ENCODE data around the gene PRRT1.
"Not testable (repeated sequence)": the region's sequence is repeated elsewhere in the genome, so short reads cannot be mapped to it uniquely, and the experiment has no call there.

Gene PRRT1

GRCh38 chr6:32193096-32193495 is 41.4 kb upstream of the PRRT1 start:
- Histone ChIP-seq H3K27ac (ENCODE audit: low read length) (peak overlapping the region; percentile 31), H3K4me1 (ENCODE audit: control insufficient read depth, insufficient read depth, low read length) (peaks cover 55% of the 10 kb centered on the region), H3K4me3 (ENCODE audit: low read length in 2 of 2) (peak overlapping the region in 1 of 2 donors; percentile 15)
- not testable (repeated sequence) for H3K9me3 ChIP-seq (ENCODE audit: control insufficient read depth in 2 of 2, low read length in 2 of 2); H3K36me3 ChIP-seq (ENCODE audit: control insufficient read depth in 2 of 2, insufficient read depth in 2 of 2, low read length in 2 of 2); H3K27me3 ChIP-seq (ENCODE audit: control insufficient read depth in 1 of 2, insufficient read depth in 2 of 2, low read length in 2 of 2); H3K9ac ChIP-seq (ENCODE audit: low read length in 2 of 2)

- peak within 1 kb of the TSS in 1 of 2 donors; percentile 55 for H3K4me3 ChIP-seq (ENCODE audit: low read length in 2 of 2)
- peaks cover 0 to 4% of the 10 kb centered on the region in 2 donors for H3K36me3 ChIP-seq (ENCODE audit: control insufficient read depth in 2 of 2, insufficient read depth in 2 of 2, low read length in 2 of 2)
- peak within 1 kb of the TSS; percentile 98 for H3K27ac ChIP-seq (ENCODE audit: low read length)
- peak within 1 kb of the TSS; percentile 36 to 92 for H3K9ac ChIP-seq (ENCODE audit: low read length in 2 of 2)
- H3K27me3 ChIP-seq (ENCODE audit: control insufficient read depth in 1 of 2, insufficient read depth in 2 of 2, low read length in 2 of 2) = no peaks in the 10 kb centered on the region
- peaks cover 60% of the 10 kb centered on the region for H3K4me1 ChIP-seq (ENCODE audit: control insufficient read depth, insufficient read depth, low read length)
- H3K9me3 ChIP-seq (ENCODE audit: control insufficient read depth in 2 of 2, low read length in 2 of 2) = no peaks in the 10 kb centered on the region
Observed at GRCh38 chr6:32192608-32193039, 40.9 kb upstream of the PRRT1 start, which contains the start of gene GPSM3. Gene GPSM3, minus strand, starts transcription at chr6:32192643. Its CDS starts 130 bp downstream, at chr6:32192513.

GRCh38 chr6:32191696-32192607 is 40.2 kb upstream of the PRRT1 start:
- Histone ChIP-seq H3K4me3 (ENCODE audit: low read length in 2 of 2) (peak overlapping the region in 1 of 2 donors; percentile 55), H3K9me3 (ENCODE audit: control insufficient read depth in 2 of 2, low read length in 2 of 2) (no peaks in the 10 kb centered on the region), H3K27me3 (ENCODE audit: control insufficient read depth in 1 of 2, insufficient read depth in 2 of 2, low read length in 2 of 2) (no peaks in the 10 kb centered on the region), H3K9ac (ENCODE audit: low read length in 2 of 2) (peak overlapping the region; percentile 36 to 92), H3K27ac (ENCODE audit: low read length) (peak overlapping the region; percentile 98), H3K36me3 (ENCODE audit: control insufficient read depth in 2 of 2, insufficient read depth in 2 of 2, low read length in 2 of 2) (peaks cover 1 to 11% of the 10 kb centered on the region in 2 donors), H3K4me1 (ENCODE audit: control insufficient read depth, insufficient read depth, low read length) (peaks cover 61% of the 10 kb centered on the region)

- no peaks in the 10 kb centered on the region for H3K9me3 ChIP-seq (ENCODE audit: control insufficient read depth in 2 of 2, low read length in 2 of 2)
- peaks cover 6 to 17% of the 10 kb centered on the region in 2 donors for H3K36me3 ChIP-seq (ENCODE audit: control insufficient read depth in 2 of 2, insufficient read depth in 2 of 2, low read length in 2 of 2)
- peak overlapping the region; percentile 92 to 94 for H3K9ac ChIP-seq (ENCODE audit: low read length in 2 of 2)
- H3K27ac ChIP-seq (ENCODE audit: low read length) = peak overlapping the region; percentile 98
- H3K4me1 ChIP-seq (ENCODE audit: control insufficient read depth, insufficient read depth, low read length) = peaks cover 59% of the 10 kb centered on the region
- no peaks in the 10 kb centered on the region for H3K27me3 ChIP-seq (ENCODE audit: control insufficient read depth in 1 of 2, insufficient read depth in 2 of 2, low read length in 2 of 2)
- peak overlapping the region; percentile 49 to 80 for H3K4me3 ChIP-seq (ENCODE audit: low read length in 2 of 2)
Observed at GRCh38 chr6:32190911-32191677, 39.4 kb upstream of the PRRT1 start.

GRCh38 chr6:32190054-32190851 is 38.5 kb upstream of the PRRT1 start, which contains the start of gene PBX2:
Gene PBX2, minus strand, starts transcription at chr6:32190202. Its CDS starts 287 bp downstream, at chr6:32189915.
- H3K9ac ChIP-seq (ENCODE audit: low read length in 2 of 2) = peak within 1 kb of the TSS; percentile 92 to 94
- peaks cover 6 to 17% of the 10 kb centered on the region in 2 donors for H3K36me3 ChIP-seq (ENCODE audit: control insufficient read depth in 2 of 2, insufficient read depth in 2 of 2, low read length in 2 of 2)
- H3K4me3 ChIP-seq (ENCODE audit: low read length in 2 of 2) = peak within 1 kb of the TSS; percentile 80 to 85
- no peaks in the 10 kb centered on the region for H3K27me3 ChIP-seq (ENCODE audit: control insufficient read depth in 1 of 2, insufficient read depth in 2 of 2, low read length in 2 of 2)
- H3K4me1 ChIP-seq (ENCODE audit: control insufficient read depth, insufficient read depth, low read length) = peaks cover 58% of the 10 kb centered on the region
- no peaks in the 10 kb centered on the region for H3K9me3 ChIP-seq (ENCODE audit: control insufficient read depth in 2 of 2, low read length in 2 of 2)
- H3K27ac ChIP-seq (ENCODE audit: low read length) = peak within 1 kb of the TSS; percentile 98

- H3K4me3 ChIP-seq (ENCODE audit: low read length in 2 of 2) = peak overlapping the region; percentile 80 to 85
- H3K9ac ChIP-seq (ENCODE audit: low read length in 2 of 2) = peak overlapping the region; percentile 84 to 92
- peaks cover 6 to 17% of the 10 kb centered on the region in 2 donors for H3K36me3 ChIP-seq (ENCODE audit: control insufficient read depth in 2 of 2, insufficient read depth in 2 of 2, low read length in 2 of 2)
- peak overlapping the region; percentile 98 for H3K27ac ChIP-seq (ENCODE audit: low read length)
- no peaks in the 10 kb centered on the region for H3K9me3 ChIP-seq (ENCODE audit: control insufficient read depth in 2 of 2, low read length in 2 of 2)
- H3K27me3 ChIP-seq (ENCODE audit: control insufficient read depth in 1 of 2, insufficient read depth in 2 of 2, low read length in 2 of 2) = no peaks in the 10 kb centered on the region
- peaks cover 54% of the 10 kb centered on the region for H3K4me1 ChIP-seq (ENCODE audit: control insufficient read depth, insufficient read depth, low read length)
Observed at GRCh38 chr6:32189742-32190053, 38.0 kb upstream of the PRRT1 start.

GRCh38 chr6:32189069-32189741 is 37.5 kb upstream of the PRRT1 start:
- Histone ChIP-seq H3K36me3 (ENCODE audit: control insufficient read depth in 2 of 2, insufficient read depth in 2 of 2, low read length in 2 of 2) (peaks cover 6 to 17% of the 10 kb centered on the region in 2 donors), H3K27me3 (ENCODE audit: control insufficient read depth in 1 of 2, insufficient read depth in 2 of 2, low read length in 2 of 2) (no peaks in the 10 kb centered on the region), H3K4me3 (ENCODE audit: low read length in 2 of 2) (peak overlapping the region; percentile 80 to 85), H3K9ac (ENCODE audit: low read length in 2 of 2) (peak overlapping the region; percentile 84 to 92), H3K27ac (ENCODE audit: low read length) (peak overlapping the region; percentile 98), H3K9me3 (ENCODE audit: control insufficient read depth in 2 of 2, low read length in 2 of 2) (no peaks in the 10 kb centered on the region), H3K4me1 (ENCODE audit: control insufficient read depth, insufficient read depth, low read length) (peaks cover 49% of the 10 kb centered on the region)

GRCh38 chr6:32188381-32189068 is 36.8 kb upstream of the PRRT1 start:
- H3K4me3 ChIP-seq (ENCODE audit: low read length in 2 of 2) = peak overlapping the region; percentile 80 to 85
- H3K9me3 ChIP-seq (ENCODE audit: control insufficient read depth in 2 of 2, low read length in 2 of 2) = no peaks in the 10 kb centered on the region
- H3K27ac ChIP-seq (ENCODE audit: low read length) = peak overlapping the region; percentile 98
- H3K36me3 ChIP-seq (ENCODE audit: control insufficient read depth in 2 of 2, insufficient read depth in 2 of 2, low read length in 2 of 2) = peaks cover 8 to 21% of the 10 kb centered on the region in 2 donors
- peak overlapping the region; percentile 84 to 92 for H3K9ac ChIP-seq (ENCODE audit: low read length in 2 of 2)
- H3K27me3 ChIP-seq (ENCODE audit: control insufficient read depth in 1 of 2, insufficient read depth in 2 of 2, low read length in 2 of 2) = no peaks in the 10 kb centered on the region
- H3K4me1 ChIP-seq (ENCODE audit: control insufficient read depth, insufficient read depth, low read length) = peaks cover 51% of the 10 kb centered on the region

GRCh38 chr6:32187725-32188380 is 36.1 kb upstream of the PRRT1 start:
- not testable (repeated sequence) for H3K9me3 ChIP-seq (ENCODE audit: control insufficient read depth in 2 of 2, low read length in 2 of 2); H3K27me3 ChIP-seq (ENCODE audit: control insufficient read depth in 1 of 2, insufficient read depth in 2 of 2, low read length in 2 of 2); H3K9ac ChIP-seq (ENCODE audit: low read length in 2 of 2)
- Histone ChIP-seq H3K4me3 (ENCODE audit: low read length in 2 of 2) (peak overlapping the region; percentile 80 to 85), H3K4me1 (ENCODE audit: control insufficient read depth, insufficient read depth, low read length) (peaks cover 52% of the 10 kb centered on the region), H3K27ac (ENCODE audit: low read length) (peak overlapping the region; percentile 98), H3K36me3 (ENCODE audit: control insufficient read depth in 2 of 2, insufficient read depth in 2 of 2, low read length in 2 of 2) (peaks cover 13 to 24% of the 10 kb centered on the region in 2 donors)

All from stomach smooth muscle (tissue), 2 donors.